WERI-Rb-1 (cell line): ENCODE data around the gene TTC23L.
"Not testable (repeated sequence)": the region's sequence is repeated elsewhere in the genome, so short reads cannot be mapped to it uniquely, and the experiment has no call there.

Source experiments
- DNase-seq: peaks from one replicate; pipeline ENCODE4 v3.0.0-alpha.2; 2020
- H3K27ac ChIP-seq: fragments of 250-450 bp; sonication (Bioruptor Pico); 2 replicates; pipeline ENCODE4 v1.5.1; 2020; ENCODE audit warnings: mild to moderate bottlenecking, moderate library complexity
- H3K27me3 ChIP-seq: fragments of 250-450 bp; sonication (Bioruptor Pico); 2 replicates; pipeline ENCODE4 v1.5.1; 2021; ENCODE audit warnings: mild to moderate bottlenecking, low read depth, moderate library complexity; ENCODE audit not compliant: insufficient read depth, severe bottlenecking
- H3K36me3 ChIP-seq: fragments of 250-450 bp; sonication (Bioruptor Pico); 2 replicates; pipeline ENCODE4 v1.5.1; 2020; ENCODE audit warnings: mild to moderate bottlenecking, moderate library complexity
- H3K4me3 ChIP-seq: 2 replicates; pipeline ENCODE4 v1.5.1; 2011; ENCODE audit warnings: low read depth, mild to moderate bottlenecking, control low read depth, low read length
- H3K9me3 ChIP-seq: fragments of 250-450 bp; sonication (Bioruptor Pico); 2 replicates; pipeline ENCODE4 v1.5.1; 2021; ENCODE audit warnings: mild to moderate bottlenecking, moderate library complexity; ENCODE audit not compliant: severe bottlenecking
- TF ChIP-seq, protein P1 (sequence below): IDR thresholded peaks from 2 replicates; pipeline ENCODE4 v1.5.1; 2011; ENCODE audit warnings: low read depth, mild to moderate bottlenecking, control low read depth, inconsistent platforms, low read length

The TTC23L gene

GRCh38 chr5:34827588-34828506, 11.1 kb upstream of the TTC23L start:
- no peak overlapping the region for H3K27ac ChIP-seq
- no peak overlapping the region for H3K4me3 ChIP-seq
- no peaks in the 10 kb centered on the region for H3K9me3 ChIP-seq
- peaks cover 34% of the 10 kb centered on the region for H3K36me3 ChIP-seq
- TF ChIP-seq, protein P1, sequence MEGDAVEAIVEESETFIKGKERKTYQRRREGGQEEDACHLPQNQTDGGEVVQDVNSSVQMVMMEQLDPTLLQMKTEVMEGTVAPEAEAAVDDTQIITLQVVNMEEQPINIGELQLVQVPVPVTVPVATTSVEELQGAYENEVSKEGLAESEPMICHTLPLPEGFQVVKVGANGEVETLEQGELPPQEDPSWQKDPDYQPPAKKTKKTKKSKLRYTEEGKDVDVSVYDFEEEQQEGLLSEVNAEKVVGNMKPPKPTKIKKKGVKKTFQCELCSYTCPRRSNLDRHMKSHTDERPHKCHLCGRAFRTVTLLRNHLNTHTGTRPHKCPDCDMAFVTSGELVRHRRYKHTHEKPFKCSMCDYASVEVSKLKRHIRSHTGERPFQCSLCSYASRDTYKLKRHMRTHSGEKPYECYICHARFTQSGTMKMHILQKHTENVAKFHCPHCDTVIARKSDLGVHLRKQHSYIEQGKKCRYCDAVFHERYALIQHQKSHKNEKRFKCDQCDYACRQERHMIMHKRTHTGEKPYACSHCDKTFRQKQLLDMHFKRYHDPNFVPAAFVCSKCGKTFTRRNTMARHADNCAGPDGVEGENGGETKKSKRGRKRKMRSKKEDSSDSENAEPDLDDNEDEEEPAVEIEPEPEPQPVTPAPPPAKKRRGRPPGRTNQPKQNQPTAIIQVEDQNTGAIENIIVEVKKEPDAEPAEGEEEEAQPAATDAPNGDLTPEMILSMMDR = no peak
- H3K27me3 ChIP-seq = no peaks in the 10 kb centered on the region
- no peak for DNase-seq

GRCh38 chr5:34830827-34831226, 8.1 kb upstream of the TTC23L start:
- H3K36me3 ChIP-seq = peaks cover 19% of the 10 kb centered on the region
- not testable (repeated sequence) for H3K9me3 ChIP-seq, DNase-seq, H3K27ac ChIP-seq, H3K27me3 ChIP-seq, H3K4me3 ChIP-seq

GRCh38 chr5:34831303-34831702, 7.7 kb upstream of the TTC23L start:
- Histone ChIP-seq H3K9me3 (no peaks in the 10 kb centered on the region), H3K36me3 (peaks cover 17% of the 10 kb centered on the region), H3K4me3 (no peak overlapping the region), H3K27me3 (no peaks in the 10 kb centered on the region), H3K27ac (no peak overlapping the region)
- TF ChIP-seq, protein P1 = no peak
- no peak for DNase-seq

DNA sequence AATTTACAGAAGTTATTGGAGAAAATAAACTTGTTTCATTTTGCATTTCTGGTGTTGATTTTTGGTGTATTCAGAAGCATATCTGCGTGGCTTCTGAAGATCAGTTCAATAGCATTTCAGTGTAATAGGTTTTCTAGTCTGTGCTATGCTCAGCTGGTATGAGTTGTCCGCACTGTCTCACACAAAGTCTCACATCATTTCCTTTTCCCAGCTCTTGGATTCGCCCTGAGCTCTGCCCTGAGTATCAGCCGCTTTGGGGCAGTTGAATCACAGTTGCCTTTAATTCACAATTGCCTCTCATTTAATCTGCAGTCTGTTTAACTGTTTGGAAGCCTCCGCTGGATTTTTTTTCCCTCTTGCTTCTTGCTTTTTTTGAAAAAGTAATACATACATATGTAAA, 6.4 kb upstream of the TTC23L start:
- Histone ChIP-seq H3K27ac (no peak overlapping the region), H3K4me3 (no peak overlapping the region), H3K27me3 (no peaks in the 10 kb centered on the region), H3K36me3 (peaks cover 4% of the 10 kb centered on the region), H3K9me3 (no peaks in the 10 kb centered on the region)
- TF ChIP-seq, protein P1 = no peak
- no peak for DNase-seq

GRCh38 chr5:34833090-34833489, 5.9 kb upstream of the TTC23L start:
- TF ChIP-seq, protein P1 = no peak
- no peaks in the 10 kb centered on the region for H3K27me3 ChIP-seq
- DNase-seq = no peak
- H3K4me3 ChIP-seq = no peak overlapping the region
- H3K9me3 ChIP-seq = no peaks in the 10 kb centered on the region
- H3K36me3 ChIP-seq = no peaks in the 10 kb centered on the region
- no peak overlapping the region for H3K27ac ChIP-seq

GRCh38 chr5:34833976-34834793, 4.8 kb upstream of the TTC23L start:
- no peaks in the 10 kb centered on the region for H3K9me3 ChIP-seq
- no peaks in the 10 kb centered on the region for H3K36me3 ChIP-seq
- TF ChIP-seq, protein P1 = no peak
- no peak for DNase-seq
- H3K27ac ChIP-seq = no peak overlapping the region; the same call in 1 of the 2 replicates
- H3K4me3 ChIP-seq = no peak overlapping the region
- H3K27me3 ChIP-seq = no peaks in the 10 kb centered on the region
